Thyroid gland (tissue), 4 donors: ENCODE results near the gene ANKRD39.

Source experiments
- CTCF ChIP-seq, 6 experiments: fragments of 200-600 bp in 3 of 6; fragments of 450-650 bp in 3 of 6; sonication (generic) in 3 of 6; IDR thresholded peaks; one replicate each; pipeline ENCODE4 v1.5.1; 2016 to 2019; ENCODE audit warnings: antibody characterized with exemption in 6 of 6, mild to moderate bottlenecking in 2 of 6, inconsistent platforms in 1 of 6, moderate library complexity in 1 of 6
- POLR2A ChIP-seq, 2 donors: fragments of 450-650 bp; IDR thresholded peaks; one replicate each; pipeline ENCODE4 v1.6.1; 2017; ENCODE audit warnings: antibody characterized with exemption in 2 of 2, mild to moderate bottlenecking in 2 of 2, moderate library complexity in 1 of 2

- peak in 1 of 2 donors; percentile 79 for TF ChIP-seq POLR2A (IDR thresholded peaks at IDR 0.05)
- TF ChIP-seq CTCF (IDR thresholded peaks at IDR 0.05) = no peak
Observed at GRCh38 chr2:96869822-96870625, 12.2 kb upstream of the ANKRD39 start, which contains the start of gene SEMA4C.
